Ramos (cell line): ENCODE measurements around the gene SATB2.

Experiments
- in situ Hi-C: fragments of 300-500 bp; cut with MboI; formaldehyde crosslinking; loops from one replicate; pipeline ENCODE4 v1.14.3; 2022; ENCODE audit warnings: low sequenced_read_pairs; ENCODE audit not compliant: unreplicated experiment

The SATB2 gene

DNA sequence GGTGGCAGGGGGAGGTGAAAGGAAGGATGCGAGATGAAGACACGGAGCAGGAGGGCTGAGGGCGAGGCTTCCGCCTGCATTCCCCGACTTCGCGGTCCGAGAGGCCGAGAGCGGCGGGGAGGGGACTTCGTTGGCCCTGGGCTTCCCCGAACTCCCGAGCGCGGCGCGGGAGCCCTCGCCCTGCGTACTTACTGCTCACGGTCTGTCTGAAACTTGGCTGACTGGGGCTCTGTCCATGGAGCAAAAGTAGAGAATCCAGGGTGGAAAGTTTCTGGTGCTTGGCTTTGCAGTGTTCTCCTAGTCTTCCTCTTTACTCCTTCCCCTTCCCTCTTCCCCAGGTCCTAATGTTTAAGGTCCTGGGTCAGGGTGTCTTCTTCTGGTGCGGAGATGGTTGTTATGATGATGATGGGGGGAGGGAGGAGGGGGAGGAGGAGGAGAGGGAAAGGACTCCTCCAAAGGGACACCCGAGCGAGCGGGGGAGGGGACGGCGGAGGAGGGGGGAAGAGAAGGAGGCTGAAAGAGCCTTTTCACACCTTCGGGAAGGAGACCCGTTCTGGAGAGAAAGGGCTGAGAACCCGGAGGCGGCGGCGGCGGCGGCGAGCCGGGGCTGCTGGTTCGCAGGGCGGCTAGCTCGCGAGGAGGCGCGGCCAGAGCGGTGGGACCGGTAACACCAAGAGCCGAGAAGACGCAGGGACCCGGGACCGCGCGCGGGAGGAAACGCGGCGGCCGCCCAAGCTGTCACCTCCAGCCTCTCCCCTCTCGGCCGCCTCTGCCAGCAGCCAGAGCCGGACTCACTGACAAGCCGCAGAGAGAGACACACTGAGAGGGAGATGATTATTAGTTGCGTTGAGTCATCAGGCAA lies at the start of gene SATB2:
Gene SATB2, minus strand, starts transcription at position 793 of the 862 bp plus-strand sequence. CDS start 1,902 bp downstream, outside the sequence.
- in situ Hi-C loops: no loop called here

DNA sequence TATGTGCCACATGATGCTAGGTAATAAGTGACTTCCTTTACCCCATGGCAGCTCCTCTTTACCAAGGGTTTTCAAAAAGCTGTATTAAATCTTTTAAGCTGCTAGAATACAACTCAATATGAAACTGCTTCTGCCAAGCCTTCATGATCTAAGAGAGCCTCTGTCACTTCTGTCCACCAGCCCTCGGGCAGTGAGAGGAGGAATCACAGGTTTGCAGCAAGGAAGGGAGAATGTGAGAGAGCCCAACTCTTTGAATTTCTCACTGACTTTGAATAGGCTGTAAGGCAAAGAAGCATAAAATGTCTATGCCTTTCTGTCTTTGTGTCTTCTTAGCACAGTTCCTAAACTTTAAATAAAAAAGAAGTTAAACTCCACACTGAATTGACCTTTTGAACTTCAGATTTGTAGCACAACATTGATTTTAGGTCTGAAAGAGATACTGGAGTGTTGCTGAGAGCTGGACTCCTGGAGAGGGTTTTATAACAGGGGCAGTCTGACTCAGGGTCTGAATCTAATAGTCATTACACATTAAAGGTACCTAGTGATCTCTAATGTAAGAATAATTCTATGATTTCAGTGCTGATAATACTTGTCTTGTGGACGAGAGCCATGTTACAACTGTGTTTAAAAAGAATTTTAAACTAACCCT lies 48.1 kb upstream of the SATB2 start:
- in situ Hi-C loops: no loop called here

DNA sequence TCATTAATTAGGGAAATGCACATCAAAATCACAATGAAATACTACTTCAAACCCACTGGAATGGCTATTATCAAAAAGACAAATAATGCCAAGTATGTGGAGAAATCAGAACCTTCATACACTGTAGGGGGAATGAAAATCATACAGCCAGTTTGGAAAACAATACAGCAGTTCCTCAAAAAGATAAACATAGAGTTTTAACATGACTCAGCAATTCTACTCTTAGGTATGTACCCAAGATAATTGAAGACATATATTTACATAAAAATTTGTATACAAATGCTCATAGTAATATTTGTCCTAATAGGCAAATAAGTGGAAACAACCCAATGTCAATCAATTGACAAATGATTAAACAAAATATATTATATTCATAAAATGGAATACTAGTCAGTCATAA lies 45.4 kb upstream of the SATB2 start:
- in situ Hi-C loops: no loop called here

DNA sequence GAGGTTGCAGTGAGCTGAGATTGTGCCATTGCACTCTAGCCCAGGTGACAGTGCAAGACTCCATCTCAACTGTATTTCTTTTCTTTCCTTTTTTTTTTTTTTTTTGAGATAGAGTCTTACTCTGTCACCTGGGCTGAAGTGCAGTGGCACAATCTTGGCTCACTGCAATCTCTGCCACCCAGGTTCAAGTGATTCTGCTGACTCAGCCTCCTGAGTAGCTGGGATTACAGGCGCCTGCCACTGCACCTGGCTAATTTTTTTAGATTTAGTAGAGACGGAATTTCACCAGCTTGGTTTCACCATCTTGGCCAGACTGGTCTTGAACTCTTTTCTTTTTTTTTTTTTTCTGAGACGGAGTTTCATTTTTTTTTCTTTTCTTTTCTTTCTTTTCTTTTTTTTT lies 41.3 kb upstream of the SATB2 start:
- in situ Hi-C loops: loop anchor here (25.0 kb wide), 1 partner anchor 1187 kb away; no protein-coding TSS in a partner anchor

DNA sequence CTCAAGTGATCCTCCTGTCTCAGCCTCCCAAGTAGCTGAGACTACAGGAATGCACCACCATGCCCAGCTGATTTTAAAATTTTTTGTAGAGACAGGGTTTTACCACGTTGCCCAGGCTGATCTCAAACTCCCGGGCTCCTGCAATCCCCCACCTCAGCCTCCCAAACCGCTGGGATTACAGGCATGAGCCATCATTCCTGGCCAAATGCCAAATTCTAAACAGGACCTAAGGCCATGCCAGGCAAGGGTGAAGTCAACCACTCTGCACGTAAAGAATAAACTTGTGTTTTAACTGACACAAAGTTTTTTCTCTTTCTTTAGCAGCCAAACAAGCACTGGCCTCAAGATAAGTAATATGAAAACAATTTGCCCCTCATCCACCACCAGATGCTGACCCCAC lies 37.4 kb upstream of the SATB2 start:
- in situ Hi-C loops: loop anchor here (25.0 kb wide), 1 partner anchor 1183 kb away; no protein-coding TSS in a partner anchor

DNA sequence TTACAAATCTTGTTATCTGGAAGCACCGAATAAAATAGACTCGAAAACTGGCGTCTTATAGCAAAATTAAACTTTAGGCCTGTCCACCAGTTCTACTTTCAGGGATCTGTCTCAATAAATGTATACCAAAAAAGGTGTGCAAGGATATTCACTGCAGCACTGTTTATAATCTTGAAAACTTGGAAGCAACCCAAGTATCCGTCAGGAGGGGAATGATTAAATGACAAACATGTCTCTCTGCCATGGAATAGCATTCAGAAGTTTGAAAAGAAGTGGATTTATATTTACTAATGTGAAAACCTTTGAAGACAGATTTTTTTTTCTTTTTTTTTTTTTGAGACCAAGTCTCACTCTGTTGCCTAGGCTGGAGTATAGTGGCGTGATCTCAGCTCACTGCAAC lies 32.3 kb upstream of the SATB2 start:
- in situ Hi-C loops: loop anchor here (25.0 kb wide), 1 partner anchor 1178 kb away; no protein-coding TSS in a partner anchor

DNA sequence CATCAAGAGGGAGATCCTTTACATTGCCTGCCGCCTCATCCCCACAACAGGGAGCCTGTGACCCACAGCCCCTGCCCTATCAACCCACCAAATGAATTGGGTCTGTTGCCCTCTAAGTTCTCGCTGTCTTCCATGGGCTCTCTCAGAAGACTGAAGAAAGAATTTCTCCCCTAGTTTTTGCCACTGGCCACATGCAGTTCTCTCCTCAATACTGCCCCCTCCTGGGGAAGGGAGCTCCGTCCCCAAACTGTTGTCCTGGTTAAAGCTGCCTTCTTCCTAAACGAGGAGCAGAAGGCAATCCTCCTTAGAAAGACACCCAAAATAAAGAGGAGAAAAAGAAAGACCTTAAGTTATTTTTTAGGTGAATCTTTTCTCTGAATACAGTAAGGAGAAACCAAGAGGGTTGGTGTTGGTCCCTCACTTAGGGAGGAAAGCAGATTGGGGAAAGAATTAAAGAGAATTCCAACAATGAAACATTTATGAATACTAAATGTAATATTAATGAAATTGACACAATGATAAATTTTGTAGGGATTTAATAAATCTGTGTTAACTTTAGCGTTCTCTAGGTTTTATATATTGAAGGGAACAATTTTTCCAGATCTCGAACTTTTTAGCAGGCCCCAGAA lies 31.1 kb upstream of the SATB2 start:
- in situ Hi-C loops: loop anchor here (25.0 kb wide), 1 partner anchor 1177 kb away; no protein-coding TSS in a partner anchor

DNA sequence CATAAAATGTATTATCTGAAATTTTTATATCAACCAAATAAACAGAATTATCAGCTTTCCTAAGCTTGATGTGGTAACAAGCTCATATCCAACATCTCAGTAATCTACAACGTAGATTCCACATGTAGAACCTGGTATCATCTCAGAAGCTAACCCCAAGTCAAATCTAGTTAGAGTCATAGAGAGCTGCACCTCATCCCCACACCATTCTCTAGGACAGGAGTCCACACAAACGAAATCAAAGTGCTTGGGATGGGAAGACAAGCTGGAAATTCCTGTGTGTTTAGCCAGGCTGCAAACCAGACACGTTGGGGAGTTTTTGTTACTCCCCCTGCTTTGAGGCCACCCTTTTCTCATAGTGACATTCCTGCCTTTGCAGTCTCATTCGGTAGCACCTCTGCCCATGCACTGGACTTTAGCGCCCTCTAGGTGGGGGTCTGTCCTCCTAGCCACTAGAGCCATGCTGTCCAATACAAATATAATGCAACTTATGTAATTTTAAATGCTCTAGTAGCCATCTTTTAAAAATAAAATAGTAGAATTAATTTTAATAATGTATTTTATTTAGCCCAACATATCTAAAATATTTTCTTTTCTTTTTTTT lies 28.1 kb upstream of the SATB2 start:
- in situ Hi-C loops: loop anchor here (25.0 kb wide), 1 partner anchor 1174 kb away; no protein-coding TSS in a partner anchor

DNA sequence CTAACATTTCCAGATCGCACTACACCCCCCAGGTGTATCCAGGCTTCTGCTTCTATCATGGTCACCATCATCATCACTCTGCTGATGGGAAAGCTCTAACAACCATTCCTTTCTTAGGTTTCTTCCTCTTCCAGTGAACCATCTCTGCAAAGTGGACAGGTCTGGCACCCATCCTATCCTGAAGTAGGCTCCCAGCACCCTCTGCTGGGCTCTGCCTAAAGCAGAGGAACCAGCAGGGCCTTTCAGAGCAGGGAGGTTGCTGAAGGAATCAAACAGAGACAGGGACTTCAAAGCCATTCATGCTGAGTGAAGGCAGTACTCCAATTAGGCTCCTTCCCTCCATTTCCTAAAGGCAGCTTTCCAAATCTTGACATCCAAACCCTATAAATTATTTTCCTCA lies 27.2 kb upstream of the SATB2 start:
- in situ Hi-C loops: loop anchor here (25.0 kb wide), 1 partner anchor 1173 kb away; no protein-coding TSS in a partner anchor

DNA sequence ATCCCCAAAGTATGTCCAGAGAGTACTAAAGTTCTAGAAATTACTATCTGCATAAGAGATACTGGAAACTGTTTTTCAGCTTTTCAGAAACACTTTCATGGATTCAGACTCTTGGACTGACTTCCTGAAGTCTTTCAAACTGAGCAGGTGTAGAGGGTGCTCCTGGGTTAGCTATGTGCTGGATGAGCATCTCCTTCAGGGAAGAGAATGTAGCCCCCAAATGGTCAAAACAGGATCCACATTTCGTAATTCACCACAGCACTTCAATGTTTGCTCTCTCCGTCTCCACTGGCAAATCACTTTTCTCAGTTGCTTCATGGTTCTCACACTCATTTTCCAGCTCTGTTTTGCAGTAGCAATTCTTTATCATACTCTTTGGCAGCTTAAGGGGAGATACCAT lies 23.2 kb upstream of the SATB2 start:
- in situ Hi-C loops: loop anchor here (25.0 kb wide), 1 partner anchor 1169 kb away; no protein-coding TSS in a partner anchor

DNA sequence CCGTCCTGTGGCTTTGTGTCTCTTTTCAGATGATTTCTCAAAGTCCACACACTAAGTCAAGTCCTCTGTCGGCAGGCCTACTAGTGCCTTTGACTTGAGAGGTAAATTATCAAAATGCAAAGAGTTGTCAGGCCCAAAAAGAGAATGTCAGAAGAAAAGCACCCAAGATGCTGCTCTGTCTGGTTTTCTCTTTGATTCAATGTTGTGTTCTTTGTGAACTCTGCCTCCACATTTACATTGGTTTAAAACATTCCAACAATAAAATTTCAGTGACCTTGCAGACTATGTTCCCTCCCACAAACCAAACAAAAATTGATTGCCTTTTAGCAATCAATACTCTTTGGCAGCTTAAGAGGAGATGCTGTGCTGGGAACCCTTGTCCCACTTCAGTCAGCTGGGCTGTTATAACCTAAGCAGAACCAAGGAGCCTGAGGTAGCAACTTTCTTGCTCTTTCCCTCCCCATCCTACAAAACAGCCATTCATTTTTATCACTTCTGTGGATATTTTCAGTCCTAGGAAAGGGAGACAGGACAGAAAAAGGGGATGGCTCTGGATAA lies 19.6 kb upstream of the SATB2 start:
- in situ Hi-C loops: loop anchor here (25.0 kb wide), 1 partner anchor 1165 kb away; no protein-coding TSS in a partner anchor

DNA sequence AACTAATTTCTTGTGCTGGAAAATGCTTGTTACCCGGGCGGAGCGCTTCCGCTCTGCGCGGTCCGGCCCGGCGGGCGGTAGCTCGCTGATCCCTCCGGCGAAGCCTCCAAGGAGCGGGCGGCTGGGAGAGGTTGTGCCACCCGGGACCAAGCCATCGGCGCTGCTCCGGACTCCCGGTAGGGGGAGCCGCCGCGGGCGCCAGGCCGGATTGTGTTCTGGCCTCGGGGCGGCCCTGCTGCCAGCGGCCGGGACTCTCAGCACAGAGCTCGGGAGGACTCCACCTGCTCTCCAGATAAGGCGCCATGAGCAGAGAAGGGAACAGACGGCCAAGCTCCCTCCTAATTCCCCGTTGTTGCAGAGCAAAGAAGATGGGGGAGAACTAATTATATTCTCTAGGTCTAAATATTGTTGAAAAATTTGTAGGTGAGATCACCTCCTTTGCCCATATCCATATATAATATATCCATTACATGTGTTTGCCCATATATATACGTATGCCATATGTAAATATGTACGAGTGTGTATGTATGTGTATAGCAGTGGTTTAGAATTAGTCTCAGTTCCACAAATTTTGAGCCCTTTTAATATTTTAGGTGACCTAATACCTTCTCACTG lies 13.8 kb upstream of the SATB2 start:
- in situ Hi-C loops: no loop called here

DNA sequence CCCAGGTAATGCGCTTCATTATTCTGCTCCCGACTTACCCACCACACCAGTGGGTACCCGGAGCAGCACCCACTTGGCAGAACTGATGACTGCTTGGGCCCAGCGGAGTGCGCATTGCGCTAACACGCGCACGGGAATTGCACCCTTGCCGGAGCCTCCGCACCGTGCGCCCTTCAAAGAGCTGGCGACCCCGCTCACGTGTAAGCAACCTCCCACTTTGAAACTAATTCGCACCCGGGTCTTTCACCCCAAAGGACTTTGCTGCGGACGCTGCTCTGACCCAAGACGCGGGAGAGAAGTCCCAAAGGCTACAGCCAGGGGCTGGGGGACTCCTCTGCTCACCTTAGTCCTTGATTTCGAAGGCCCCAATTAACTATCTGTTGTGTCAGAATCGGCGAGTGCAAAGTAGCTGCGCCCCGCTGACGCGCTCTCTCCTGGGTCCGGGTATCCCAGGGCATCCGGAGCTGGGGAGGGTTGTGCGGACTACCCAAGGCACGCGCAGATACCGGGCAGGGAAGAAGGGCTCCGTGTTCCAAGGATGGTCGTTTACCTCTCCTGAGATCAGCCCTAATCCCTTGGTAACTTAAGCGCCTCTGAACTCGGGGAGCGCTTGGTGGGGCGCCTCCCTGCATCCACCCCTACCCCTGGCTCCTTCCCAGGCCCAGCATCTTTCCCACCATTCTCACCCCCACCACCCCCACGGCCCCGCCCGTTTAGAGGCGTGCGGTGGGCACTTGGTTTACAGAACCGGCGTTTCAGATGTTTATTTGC lies 13.1 kb upstream of the SATB2 start:
- in situ Hi-C loops: no loop called here

DNA sequence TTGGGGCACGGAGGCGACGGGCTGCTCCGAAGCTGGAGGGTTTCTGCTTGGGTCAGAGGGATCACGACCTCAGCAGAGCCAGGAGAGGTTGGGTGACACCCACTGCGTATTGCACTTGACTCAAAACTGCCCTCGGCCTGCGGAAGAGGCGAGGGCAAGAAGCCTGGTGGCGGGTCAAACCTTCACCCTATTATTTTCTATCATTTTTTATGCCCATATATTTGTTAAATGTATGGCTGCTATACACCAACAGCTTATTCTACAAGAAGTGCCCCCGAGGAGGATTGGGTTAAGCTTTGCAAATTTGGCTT lies 12.6 kb upstream of the SATB2 start:
- in situ Hi-C loops: no loop called here

DNA sequence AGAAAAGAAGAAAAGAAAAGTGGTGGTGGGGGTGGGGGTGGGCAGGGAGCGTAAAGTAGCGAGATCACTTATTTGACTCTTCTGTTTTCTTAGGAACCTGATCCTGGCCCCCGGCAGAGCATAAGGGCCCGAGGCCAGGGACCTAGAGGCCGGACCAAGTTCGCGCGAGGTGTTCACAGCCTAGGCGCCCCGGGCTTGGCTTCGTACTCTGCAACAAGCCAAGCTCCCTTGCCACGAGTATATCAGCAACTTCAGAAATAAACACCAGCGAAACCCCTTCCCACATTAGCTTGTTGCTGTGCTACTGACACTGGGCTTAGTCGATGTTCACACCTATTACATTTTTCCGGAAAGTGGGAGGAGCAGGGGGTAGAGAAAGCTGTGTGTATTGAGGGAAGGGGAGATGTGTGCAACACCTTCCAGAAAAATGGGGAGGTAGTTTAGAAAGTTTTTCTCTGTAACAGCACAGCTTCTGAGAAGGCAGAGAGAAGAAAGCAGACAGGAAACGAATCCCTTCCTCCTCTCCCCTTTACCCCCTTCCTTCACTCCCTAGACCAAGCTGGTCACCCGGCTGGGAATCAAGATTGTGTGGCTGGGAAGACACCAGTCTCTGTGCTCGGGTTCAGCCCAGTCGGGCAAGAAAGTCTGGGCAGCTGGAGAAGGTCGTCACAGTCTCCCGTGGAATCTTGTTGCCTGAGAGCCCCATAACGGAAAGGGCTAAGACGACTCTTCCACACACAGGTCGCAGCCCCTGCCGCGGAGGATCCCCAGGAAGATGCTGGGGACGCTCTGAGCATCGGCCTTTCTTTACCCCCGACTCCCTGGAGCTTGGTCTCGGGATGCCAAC lies 12.0 kb upstream of the SATB2 start:
- in situ Hi-C loops: no loop called here

DNA sequence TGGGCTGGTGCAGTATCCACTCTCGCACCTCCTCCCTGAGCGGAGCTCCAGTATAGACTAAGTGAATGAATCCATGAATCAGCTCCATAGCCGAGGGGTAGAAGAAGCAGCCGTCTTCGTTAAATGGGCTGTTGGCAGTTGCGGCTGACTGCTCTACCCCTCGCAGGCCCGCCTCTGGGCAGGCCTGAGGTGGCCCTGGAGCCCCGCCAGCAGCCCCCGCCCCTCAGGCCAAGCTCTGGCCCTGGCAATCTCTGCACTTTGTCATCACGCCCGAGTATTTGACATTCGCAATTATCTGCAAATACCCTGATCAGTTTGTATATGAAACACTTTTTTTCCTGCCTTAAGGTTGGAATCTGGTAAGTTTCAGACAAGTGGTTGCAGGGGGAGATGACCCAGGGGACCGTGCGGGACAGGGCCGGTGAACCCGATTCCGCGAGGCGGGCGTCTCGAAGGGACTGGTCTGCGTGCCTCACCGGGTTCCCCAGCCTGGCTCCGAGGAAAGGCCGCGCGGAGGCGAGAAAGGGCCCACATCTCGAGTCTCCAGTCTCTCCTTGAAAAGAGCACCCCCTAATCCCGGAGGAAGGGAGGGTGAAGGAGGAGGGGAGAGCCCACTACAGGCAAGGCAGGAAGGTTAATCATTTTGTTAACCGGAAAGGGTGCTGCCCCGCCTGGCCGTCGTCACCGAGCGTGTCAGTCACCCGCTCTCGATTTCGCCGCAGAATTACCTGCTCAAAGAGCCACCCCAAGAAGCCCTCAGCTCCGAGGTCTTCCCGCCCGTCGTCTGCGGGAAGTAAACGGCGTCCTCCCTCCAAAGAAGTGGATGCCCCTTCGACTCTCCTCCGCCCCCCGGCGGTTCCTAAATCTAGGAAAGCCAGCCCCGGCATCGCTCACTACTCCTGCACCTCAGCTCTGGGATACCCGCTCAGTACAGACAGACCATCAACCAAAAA lies 11.1 kb upstream of the SATB2 start:
- in situ Hi-C loops: no loop called here
